Heart right ventricle (tissue), 16 donors: ENCODE measurements around the gene TMEM106C. TPM values are rescaled to one million over a fixed set of nuclear protein-coding genes. Genes with fewer than 3 reads are reported as not detected.

ENCODE experiments used
- ATAC-seq, 8 donors: fragments of 200-7000 bp; cut with Tn5 transposase; one replicate each; pipeline ENCODE4 v1.9.1; 2020; ENCODE audit warnings: mild to moderate bottlenecking in 8 of 8, moderate library complexity in 8 of 8, moderate number of reproducible peaks in 1 of 8
- DNase-seq, 2 donors: peaks; one replicate each; pipeline ENCODE4 v3.0.0-alpha.2; 2020
- H3K27ac ChIP-seq, 10 donors: fragments of 200-600 bp; sonication (generic) in 2 of 10; one replicate each; pipeline versions ENCODE4 v1.5.0 to v1.8.0; 2020 to 2022; ENCODE audit warnings: mild to moderate bottlenecking in 3 of 10
- H3K27me3 ChIP-seq, 7 donors: fragments of 200-600 bp; one replicate each; pipeline ENCODE4 v1.8.0; 2021 to 2022; ENCODE audit warnings: mild to moderate bottlenecking in 2 of 7
- H3K36me3 ChIP-seq, 9 donors: fragments of 200-600 bp; sonication (generic) in 1 of 9; one replicate each; pipeline versions ENCODE4 v1.5.0 to v1.8.0; 2020 to 2022; ENCODE audit warnings: mild to moderate bottlenecking in 2 of 9
- H3K4me1 ChIP-seq, 9 donors: fragments of 200-600 bp; sonication (generic) in 1 of 9; one replicate each; pipeline versions ENCODE4 v1.5.0 to v1.8.0; 2020 to 2022; ENCODE audit warnings: mild to moderate bottlenecking in 4 of 9
- H3K4me3 ChIP-seq, 10 donors: fragments of 200-600 bp; sonication (generic) in 2 of 10; one replicate each; pipeline versions ENCODE4 v1.5.0 to v1.8.0; 2020 to 2022; ENCODE audit warnings: mild to moderate bottlenecking in 7 of 10, moderate library complexity in 2 of 10
- H3K9me3 ChIP-seq, 11 donors: fragments of 200-600 bp in 10 of 11; sonication (generic) in 2 of 11; one replicate each; pipeline versions ENCODE4 v1.5.0 to v1.8.0; 2013 to 2022; ENCODE audit warnings: mild to moderate bottlenecking in 2 of 11, control low read depth in 1 of 11, moderate library complexity in 1 of 11
- WGBS, 2 donors: extraction: QIAGEN DNeasy Blood & Tissue Kit; methylation state at CpG; one replicate each; pipeline ENCODE4 v1.1.7; 2013; ENCODE audit warnings: inconsistent platforms in 1 of 2; 5-methylcytosine and 5-hydroxymethylcytosine counted together
- intact Hi-C, 10 donors: fragments of 100-400 bp; cut with DNase I; formaldehyde crosslinking; loops; one replicate each; pipeline versions ENCODE4 v1.11.1 to v1.14.2; 2022
- long read RNA-seq, 3 donors: library from polyadenylated mRNA; unstranded; transcript quantifications; one replicate each; pipeline ENCODE4 v2.0.0, GENCODE V29; 2020 to 2021
- polyA plus RNA-seq, 2 donors: library from polyadenylated mRNA; stranded (reverse); fragments of 200-250 nt; gene quantifications; one replicate each; pipeline ENCODE4 v1.2.3, GENCODE V29; 2013
- total RNA-seq, 10 donors: library from RNA; stranded (reverse); fragmentation: NEBNext Ultra II Directional in 3 of 10; extraction: Animal tissue kit (Norgen Biotek cat#: 25700) in 3 of 10; gene quantifications; one replicate each; pipeline versions ENCODE4 v1.2.1 to v1.2.4, GENCODE V29; 2021 to 2023
- TF ChIP-seq, protein P1 (sequence below), 9 donors: fragments of 200-600 bp; sonication (generic) in 2 of 9; IDR thresholded peaks; one replicate each; pipeline versions ENCODE4 v1.5.0 to v1.8.0; 2021 to 2022; ENCODE audit warnings: antibody characterized with exemption in 9 of 9, mild to moderate bottlenecking in 5 of 9, moderate library complexity in 1 of 9
- donor health status: Arrhythmogenic right ventricular cardiomyopathy.
- donor health status: ischemic (EF 13 %, LVEDD 7.1; RV severe dilation, severe dysfunction).
- donor health status: healthy with polysubstance abuse.
- donor health status: DM: no; HTN: yes; CAD: no.
- donor health status: DM: no; HTN: no; CAD: no.
- donor health status: ischemic (EF 25% LVEDD 6.9; RV normal size, moderate dysfunction).
- donor health status: ischemic (EF 25% LVEDD 5.7; RV mildly dilated, moderate dysfunction).
- donor health status: healthy.
- donor health status: DM: yes; HTN: yes; CAD: no.
- donor health status: Ischemic cardiomyopathy.
- donor health status: ischemic (EF 35%, LVEDD 5.7; RV mildly dilated, moderate dysfunction).
- donor health status: nonischemic (EF 11% LVEDD 7.7; RV severe dilation, severe dysfunction).
- donor health status: DM: yes; HTN: yes; CAD: no.
- donor health status: PGD.
- donor health status: ischemic (EF 29% LVEDD 5.4; RV normal size, mild dysfunction).
- donor health status: nonischemic (EF 23%, LVEDD 6.1; RV moderate dilation, normal function).

The TMEM106C gene, protein sequence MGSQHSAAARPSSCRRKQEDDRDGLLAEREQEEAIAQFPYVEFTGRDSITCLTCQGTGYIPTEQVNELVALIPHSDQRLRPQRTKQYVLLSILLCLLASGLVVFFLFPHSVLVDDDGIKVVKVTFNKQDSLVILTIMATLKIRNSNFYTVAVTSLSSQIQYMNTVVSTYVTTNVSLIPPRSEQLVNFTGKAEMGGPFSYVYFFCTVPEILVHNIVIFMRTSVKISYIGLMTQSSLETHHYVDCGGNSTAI
- total RNA-seq (10 to 100 TPM; 22.3 to 61.8 (median 40.0) TPM), polyA plus RNA-seq (10 to 100 TPM; 24.1 to 41.6 TPM)
- long read RNA-seq, donor 1, transcript TMEM106C-201 (8 exons, 1,394 nt): major isoform, 21 of 51 reads
- long read RNA-seq, donor 1, transcript TMEM106C-220 (8 exons, 810 nt): minor isoform, 16 of 51 reads
- long read RNA-seq, donor 1, partial matches to known transcripts: 2 of 51 reads
- long read RNA-seq, donor 1, other reads (novel, unspliced or antisense): 6 of 51 reads
- long read RNA-seq, donor 2, transcript TMEM106C-203 (8 exons, 1,414 nt): minor isoform, 5 of 55 reads
- long read RNA-seq, donor 2, transcript TMEM106C-220 (8 exons, 810 nt): minor isoform, 18 of 55 reads
- long read RNA-seq, donor 2, transcript TMEM106C-201 (8 exons, 1,394 nt): major isoform, 21 of 55 reads
- long read RNA-seq, donor 2, partial matches to known transcripts: 4 of 55 reads
- long read RNA-seq, donor 2, other reads (novel, unspliced or antisense): 3 of 55 reads
- long read RNA-seq, donor 3, transcript TMEM106C-220 (8 exons, 810 nt): minor isoform, 12 of 43 reads
- long read RNA-seq, donor 3, transcript TMEM106C-201 (8 exons, 1,394 nt): major isoform, 22 of 43 reads
- long read RNA-seq, donor 3, partial matches to known transcripts: 3 of 43 reads
- long read RNA-seq, donor 3, other reads (novel, unspliced or antisense): 3 of 43 reads

DNA sequence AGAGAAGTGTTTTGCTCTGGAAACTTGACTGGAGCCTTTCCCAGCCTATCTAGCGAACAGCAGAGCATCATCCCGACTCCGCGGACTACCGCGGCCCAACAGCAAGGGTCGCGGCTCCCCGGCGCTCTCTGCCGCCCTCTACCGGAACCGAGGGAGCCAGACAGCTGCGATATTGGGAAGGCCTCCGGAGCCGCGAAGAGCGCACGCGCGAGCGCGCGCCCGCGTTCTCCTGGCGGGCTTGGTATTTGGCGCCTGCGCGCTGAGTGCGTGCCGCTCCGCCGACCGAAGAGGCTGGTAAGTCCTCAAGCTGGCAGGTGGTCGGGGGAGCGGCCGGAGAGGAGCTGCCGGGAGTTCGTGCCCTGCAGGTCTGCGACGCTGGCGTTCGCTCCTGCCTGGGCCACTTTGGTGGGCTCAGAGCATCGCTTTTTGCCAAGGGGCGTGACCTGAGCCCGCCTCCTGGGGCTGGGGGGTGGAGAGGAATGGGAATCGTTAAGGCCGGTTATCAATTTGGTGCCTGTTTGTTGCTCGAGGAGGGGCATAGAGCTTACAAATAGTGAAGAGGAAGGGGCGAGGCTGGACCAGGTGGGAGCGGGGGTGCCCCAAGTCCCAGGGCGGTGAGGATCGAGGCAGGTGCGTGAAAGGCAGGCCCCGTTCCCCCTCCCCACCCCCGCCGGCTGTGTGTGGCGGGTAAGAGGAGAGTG is at the start of gene TMEM106C:
Gene TMEM106C, plus strand, starts transcription at position 257 of the 701 bp plus-strand sequence. CDS start 641 bp downstream, outside the sequence.
- Histone ChIP-seq H3K9me3 (no peaks in the 10 kb centered on the region), H3K36me3 (peaks cover 0 to 28% (median 0%) of the 10 kb centered on the region in 9 donors), H3K27me3 (peaks cover 0 to 8% (median 0%) of the 10 kb centered on the region in 7 donors), H3K4me3 (peak within 1 kb of the TSS; percentile 49 to 98 (median 84)), H3K27ac (peak within 1 kb of the TSS in 8 of 10 donors; percentile 28 to 76 (median 54)), H3K4me1 (peaks cover 0 to 49% (median 24%) of the 10 kb centered on the region in 9 donors)
- ATAC-seq (peak; percentile 91 to 98 (median 96)), DNase-seq (peak; percentile 88 to 94)
- TF ChIP-seq, protein P1, sequence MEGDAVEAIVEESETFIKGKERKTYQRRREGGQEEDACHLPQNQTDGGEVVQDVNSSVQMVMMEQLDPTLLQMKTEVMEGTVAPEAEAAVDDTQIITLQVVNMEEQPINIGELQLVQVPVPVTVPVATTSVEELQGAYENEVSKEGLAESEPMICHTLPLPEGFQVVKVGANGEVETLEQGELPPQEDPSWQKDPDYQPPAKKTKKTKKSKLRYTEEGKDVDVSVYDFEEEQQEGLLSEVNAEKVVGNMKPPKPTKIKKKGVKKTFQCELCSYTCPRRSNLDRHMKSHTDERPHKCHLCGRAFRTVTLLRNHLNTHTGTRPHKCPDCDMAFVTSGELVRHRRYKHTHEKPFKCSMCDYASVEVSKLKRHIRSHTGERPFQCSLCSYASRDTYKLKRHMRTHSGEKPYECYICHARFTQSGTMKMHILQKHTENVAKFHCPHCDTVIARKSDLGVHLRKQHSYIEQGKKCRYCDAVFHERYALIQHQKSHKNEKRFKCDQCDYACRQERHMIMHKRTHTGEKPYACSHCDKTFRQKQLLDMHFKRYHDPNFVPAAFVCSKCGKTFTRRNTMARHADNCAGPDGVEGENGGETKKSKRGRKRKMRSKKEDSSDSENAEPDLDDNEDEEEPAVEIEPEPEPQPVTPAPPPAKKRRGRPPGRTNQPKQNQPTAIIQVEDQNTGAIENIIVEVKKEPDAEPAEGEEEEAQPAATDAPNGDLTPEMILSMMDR (IDR thresholded peaks at IDR 0.05): peak; percentile 94 to 100 (median 99)
- intact Hi-C loops: loop anchor here in 3 of 10 donors (2.0 to 10.0 kb wide), 3 partner anchors 201 to 309 kb away; partner anchors contain the start of gene RPAP3 (in 1 of the 3)
- WGBS, 2 donors: 0 to 1% methylated on average over 59 of the region's 59 CpGs

DNA sequence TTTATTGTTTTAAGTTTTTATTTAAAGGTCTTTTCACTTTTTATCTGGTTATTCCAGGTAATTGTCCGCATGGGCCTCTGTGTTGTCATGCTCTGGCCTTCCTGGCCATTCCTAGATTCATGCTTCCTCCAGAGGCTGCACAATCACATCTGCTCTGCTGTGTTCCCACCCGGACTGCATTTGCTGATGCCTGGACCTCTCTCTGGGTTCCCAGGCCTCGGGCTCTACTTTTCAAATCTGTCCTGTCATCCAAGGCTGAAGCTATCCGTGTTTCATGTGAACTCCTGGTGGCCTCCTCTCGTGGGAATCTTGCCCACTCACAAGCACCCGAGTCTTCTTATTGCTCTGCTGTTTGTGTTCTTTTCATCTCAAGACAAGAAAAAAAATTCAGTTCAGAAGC is 42.5 kb upstream of the TMEM106C start:
- DNase-seq (no peak), ATAC-seq (no peak)
- Histone ChIP-seq H3K9me3 (no peaks in the 10 kb centered on the region), H3K4me1 (no peaks in the 10 kb centered on the region), H3K27me3 (peaks cover 0 to 16% (median 5%) of the 10 kb centered on the region in 7 donors), H3K27ac (no peak overlapping the region), H3K4me3 (no peak overlapping the region), H3K36me3 (no peaks in the 10 kb centered on the region)
- WGBS, 2 donors: 67 to 69% methylated on average over 6 of the region's 6 CpGs
- TF ChIP-seq, protein P1 (IDR thresholded peaks at IDR 0.05): no peak
- intact Hi-C loops: no loop called here

DNA sequence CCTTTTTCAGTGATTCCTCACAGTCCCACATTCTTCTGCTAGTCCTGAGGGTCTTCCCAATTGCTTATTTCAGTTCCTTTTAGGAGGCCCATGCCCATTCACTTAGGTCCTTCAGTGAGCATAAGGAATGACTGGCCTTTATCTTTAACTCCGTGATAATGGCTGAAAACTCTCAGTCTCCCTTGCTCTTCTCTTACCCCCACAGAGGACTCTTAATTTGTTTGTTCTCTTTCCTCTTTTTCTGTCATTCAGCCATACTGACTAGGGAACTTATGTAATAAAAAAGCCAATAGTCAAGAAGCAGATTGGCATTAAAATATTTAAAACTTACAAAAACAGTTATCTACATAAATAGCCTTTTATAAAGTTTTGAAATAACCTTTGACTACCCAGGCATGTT is 41.5 kb upstream of the TMEM106C start:
- H3K4me3 ChIP-seq: no peak overlapping the region
- no peak overlapping the region for H3K27ac ChIP-seq
- 58 to 72% methylated on average over 1 of the region's 1 CpG for WGBS, 2 donors
- no peaks in the 10 kb centered on the region for H3K4me1 ChIP-seq
- intact Hi-C loops: no loop called here
- H3K36me3 ChIP-seq: no peaks in the 10 kb centered on the region
- DNase-seq: no peak
- peaks cover 0 to 23% (median 5%) of the 10 kb centered on the region in 7 donors for H3K27me3 ChIP-seq
- TF ChIP-seq, protein P1 (IDR thresholded peaks at IDR 0.05): no peak
- ATAC-seq: no peak
- peaks cover 0 to 2% (median 0%) of the 10 kb centered on the region in 11 donors for H3K9me3 ChIP-seq
